ENCODE data around the gene AOPEP.

Gene AOPEP

GRCh38 chr9:95074632-95075031, 348.1 kb downstream of the AOPEP start:
- DNase-seq: no peak

GRCh38 chr9:95075700-95076099, 349.2 kb downstream of the AOPEP start:
- DNase-seq: no peak

- DNase-seq: no peak
Observed at GRCh38 chr9:95076696-95077052, 350.2 kb downstream of the AOPEP start.

GRCh38 chr9:95077053-95077765, 350.7 kb downstream of the AOPEP start:
- DNase-seq: no peak

GRCh38 chr9:95077766-95078370, 351.4 kb downstream of the AOPEP start:
- DNase-seq: no peak

- DNase-seq: no peak
Observed at GRCh38 chr9:95078511-95078910, 352.0 kb downstream of the AOPEP start.

GRCh38 chr9:95078939-95079338, 352.4 kb downstream of the AOPEP start:
- no peak for DNase-seq

GRCh38 chr9:95079461-95079860, 353.0 kb downstream of the AOPEP start:
- DNase-seq: no peak

GRCh38 chr9:95080961-95081647, 354.6 kb downstream of the AOPEP start:
- no peak for DNase-seq

- DNase-seq: no peak
Observed at GRCh38 chr9:95081998-95082397, 355.5 kb downstream of the AOPEP start.

GRCh38 chr9:95082401-95083084, 356.0 kb downstream of the AOPEP start:
- no peak for DNase-seq

- no peak for DNase-seq
Observed at GRCh38 chr9:95083086-95083768, 356.7 kb downstream of the AOPEP start.

- no peak for DNase-seq
Observed at GRCh38 chr9:95084254-95084934, 357.9 kb downstream of the AOPEP start.

GRCh38 chr9:95085036-95085770, 358.7 kb downstream of the AOPEP start:
- DNase-seq: no peak

GRCh38 chr9:95085861-95086563, 359.5 kb downstream of the AOPEP start:
- no peak for DNase-seq

GRCh38 chr9:95086564-95086955, 360.1 kb downstream of the AOPEP start:
- no peak for DNase-seq

GRCh38 chr9:95087659-95088242, 361.3 kb downstream of the AOPEP start:
- no peak for DNase-seq

- no peak for DNase-seq
Observed at GRCh38 chr9:95088421-95089161, 362.1 kb downstream of the AOPEP start.

GRCh38 chr9:95089257-95090022, 362.9 kb downstream of the AOPEP start:
- DNase-seq: no peak

Data from OCI-M1 (cell line).